A549 (cell line): ENCODE measurements around the gene PHF2.

ENCODE experiments used
- CTCF ChIP-seq: fragments of >200 bp; sonication (Bioruptor Twin); formaldehyde crosslinking; IDR thresholded peaks from 3 replicates; pipeline ENCODE4 v1.5.1; 2016
- EP300 ChIP-seq, 2 experiments: fragments of >200 bp; sonication (Bioruptor Twin); formaldehyde crosslinking; IDR thresholded peaks; 2 replicates in 1 of 2; 3 replicates in 1 of 2; pipeline ENCODE4 v1.6.1; 2016 to 2017
- RAD21 ChIP-seq, 2 experiments: fragments of >200 bp in 1 of 2; sonication (Bioruptor Twin) in 1 of 2; formaldehyde crosslinking in 1 of 2; IDR thresholded peaks in 1 of 2; conservative IDR thresholded peaks in 1 of 2; 2 replicates in 1 of 2; 3 replicates in 1 of 2; pipeline ENCODE4 v1.6.1; 2012 to 2018; ENCODE audit warnings: inconsistent platforms in 1 of 2
- RCOR1 ChIP-seq: fragments of 150-350 bp; IDR thresholded peaks from 2 replicates; pipeline ENCODE4 v1.6.1; 2014; ENCODE audit warnings: antibody characterized with exemption, low read length, low read depth
- TF ChIP-seq, protein P1 (sequence below): fragments of 200-600 bp; sonication (generic); IDR thresholded peaks from 2 replicates; pipeline ENCODE4 v1.6.1; 2016; ENCODE audit warnings: antibody characterized with exemption, mild to moderate bottlenecking, moderate library complexity

DNA sequence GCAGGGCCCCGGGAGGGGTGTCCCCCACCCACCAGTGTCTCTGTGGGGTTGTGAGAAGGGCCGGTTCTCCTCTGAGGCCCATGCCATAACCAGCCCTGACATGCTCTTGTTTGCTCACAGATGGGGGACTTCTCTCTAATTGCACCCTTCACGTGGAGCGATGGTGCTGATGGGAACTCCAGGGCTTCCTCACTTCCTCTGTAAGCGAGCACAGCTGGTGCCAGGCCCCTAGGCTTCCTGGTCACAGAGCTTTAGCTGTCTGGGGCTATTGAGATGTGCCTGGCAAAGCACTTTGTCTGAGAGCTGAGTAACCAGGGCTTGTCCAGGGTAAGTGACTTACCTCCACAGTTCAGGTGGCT lies 36.4 kb downstream of the PHF2 start:
- TF ChIP-seq CTCF: no peak
- TF ChIP-seq EP300 (IDR thresholded peaks at IDR 0.05): no peak
- no peak for TF ChIP-seq RCOR1
- TF ChIP-seq, protein P1, sequence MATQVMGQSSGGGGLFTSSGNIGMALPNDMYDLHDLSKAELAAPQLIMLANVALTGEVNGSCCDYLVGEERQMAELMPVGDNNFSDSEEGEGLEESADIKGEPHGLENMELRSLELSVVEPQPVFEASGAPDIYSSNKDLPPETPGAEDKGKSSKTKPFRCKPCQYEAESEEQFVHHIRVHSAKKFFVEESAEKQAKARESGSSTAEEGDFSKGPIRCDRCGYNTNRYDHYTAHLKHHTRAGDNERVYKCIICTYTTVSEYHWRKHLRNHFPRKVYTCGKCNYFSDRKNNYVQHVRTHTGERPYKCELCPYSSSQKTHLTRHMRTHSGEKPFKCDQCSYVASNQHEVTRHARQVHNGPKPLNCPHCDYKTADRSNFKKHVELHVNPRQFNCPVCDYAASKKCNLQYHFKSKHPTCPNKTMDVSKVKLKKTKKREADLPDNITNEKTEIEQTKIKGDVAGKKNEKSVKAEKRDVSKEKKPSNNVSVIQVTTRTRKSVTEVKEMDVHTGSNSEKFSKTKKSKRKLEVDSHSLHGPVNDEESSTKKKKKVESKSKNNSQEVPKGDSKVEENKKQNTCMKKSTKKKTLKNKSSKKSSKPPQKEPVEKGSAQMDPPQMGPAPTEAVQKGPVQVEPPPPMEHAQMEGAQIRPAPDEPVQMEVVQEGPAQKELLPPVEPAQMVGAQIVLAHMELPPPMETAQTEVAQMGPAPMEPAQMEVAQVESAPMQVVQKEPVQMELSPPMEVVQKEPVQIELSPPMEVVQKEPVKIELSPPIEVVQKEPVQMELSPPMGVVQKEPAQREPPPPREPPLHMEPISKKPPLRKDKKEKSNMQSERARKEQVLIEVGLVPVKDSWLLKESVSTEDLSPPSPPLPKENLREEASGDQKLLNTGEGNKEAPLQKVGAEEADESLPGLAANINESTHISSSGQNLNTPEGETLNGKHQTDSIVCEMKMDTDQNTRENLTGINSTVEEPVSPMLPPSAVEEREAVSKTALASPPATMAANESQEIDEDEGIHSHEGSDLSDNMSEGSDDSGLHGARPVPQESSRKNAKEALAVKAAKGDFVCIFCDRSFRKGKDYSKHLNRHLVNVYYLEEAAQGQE: no peak
- no peak for TF ChIP-seq RAD21 (conservative IDR thresholded peaks at IDR 0.05 in 1 of 2, IDR thresholded peaks at IDR 0.05 in 1 of 2)
